K562 (cell line): ENCODE results near the gene STPG2. TPM values are rescaled to one million over a fixed set of nuclear protein-coding genes. Genes with fewer than 3 reads are reported as not detected.

Experiments
- ATAC-seq: fragments of 200-7000 bp; cut with Tn5 transposase; 3 replicates; pipeline ENCODE4 v1.9.1; 2020; ENCODE audit warnings: moderate library complexity
- BruUV-seq: library from RNA; stranded (reverse); fragments of 400-500 nt; replicated peaks from 2 replicates; lab custom pipeline; 2021; lab: Mats Ljungman, UMichigan
- CTCF ChIA-PET: fragments of 300-600 bp; formaldehyde crosslinking; extraction: SDS; loops from one replicate; lab custom pipeline; 2021; ENCODE audit warnings: low intra/inter-chr PET ratio; lab: Yijun Ruan, JAX
- POLR2A ChIA-PET: fragments of 300-600, 350-650 bp; sonication (Branson Sonifier 250); formaldehyde crosslinking; extraction: SDS; loops from one replicate; lab custom pipeline; 2021; ENCODE audit warnings: antibody characterized with exemption, inconsistent platforms; lab: Yijun Ruan, JAX
- DNase-seq, 4 experiments: peaks; one replicate each; pipeline versions ENCODE4 v3.0.0 to v3.0.0-alpha.2; 2011 to 2018; ENCODE audit warnings: low spot score in 3 of 4, mixed read lengths in 3 of 4; ENCODE audit errors: extremely low read depth in 1 of 4
- FAIRE-seq: peaks from 2 replicates; lab custom pipeline; 2011; peaks lifted over from hg19 to GRCh38; lab: Jason Lieb, UNC
- H2AFZ ChIP-seq: 2 replicates; pipeline ENCODE4 v1.6.0; 2011; ENCODE audit warnings: low read depth, low read length, control low read depth, inconsistent platforms
- H3K27ac ChIP-seq: fragments of 200-600 bp; 3 replicates; pipeline ENCODE4 v1.8.0; 2011; ENCODE audit warnings: low read depth, mild to moderate bottlenecking, control low read depth, inconsistent platforms, low read length, moderate library complexity, mixed read lengths; ENCODE audit errors: extremely low read depth
- H3K27me3 ChIP-seq, 2 experiments: fragments of 300-600 bp in 1 of 2; 2 replicates in 1 of 2; 3 replicates in 1 of 2; pipeline versions ENCODE4 v1.6.0 to v1.8.0; 2011; ENCODE audit warnings: inconsistent platforms in 2 of 2, low read length in 2 of 2, mild to moderate bottlenecking in 1 of 2, mixed read lengths in 1 of 2, moderate library complexity in 1 of 2; ENCODE audit not compliant: control insufficient read depth in 2 of 2, insufficient read depth in 2 of 2
- H3K36me3 ChIP-seq: fragments of 300-600 bp; 3 replicates; pipeline ENCODE4 v1.8.0; 2011; ENCODE audit warnings: mild to moderate bottlenecking, low read length, inconsistent platforms; ENCODE audit not compliant: control insufficient read depth, insufficient read depth
- H3K4me1 ChIP-seq, 2 experiments: fragments of 200-600 bp in 1 of 2; replicated peaks in 1 of 2; 2 replicates in 1 of 2; 3 replicates in 1 of 2; pipeline versions ENCODE4 v1.5.1 to v1.8.0; 2011; ENCODE audit warnings: inconsistent platforms in 2 of 2, low read length in 2 of 2, mild to moderate bottlenecking in 1 of 2, mixed read lengths in 1 of 2, moderate library complexity in 1 of 2; ENCODE audit not compliant: control insufficient read depth in 2 of 2, insufficient read depth in 2 of 2
- H3K4me2 ChIP-seq: 2 replicates; pipeline ENCODE4 v1.6.1; 2011; ENCODE audit warnings: low read length, control low read depth, inconsistent platforms, mixed read lengths; ENCODE audit not compliant: insufficient read depth
- H3K4me3 ChIP-seq: fragments of 200-600 bp; sonication (generic), shearing (Covaris generic); 2 replicates; pipeline ENCODE4 v1.5.1; 2016; ENCODE audit warnings: control low read depth, inconsistent platforms
- H3K79me2 ChIP-seq: fragments of 200-600 bp; 3 replicates; pipeline ENCODE4 v1.8.0; 2011; ENCODE audit warnings: low read length, inconsistent platforms; ENCODE audit not compliant: control insufficient read depth, insufficient read depth
- H3K9ac ChIP-seq, 2 experiments: 2 replicates each; pipeline versions ENCODE4 v1.6.0 to v1.6.1; 2011; ENCODE audit warnings: low read depth in 2 of 2, low read length in 2 of 2, control low read depth in 1 of 2, inconsistent platforms in 1 of 2, mild to moderate bottlenecking in 1 of 2, mixed read lengths in 1 of 2; ENCODE audit not compliant: insufficient read depth in 1 of 2
- H3K9me1 ChIP-seq: one replicate; pipeline ENCODE4 v1.6.0; 2011; ENCODE audit warnings: inconsistent platforms, mild to moderate bottlenecking, low read length, moderate library complexity; ENCODE audit not compliant: control insufficient read depth, insufficient read depth
- H3K9me3 ChIP-seq: replicated peaks from 2 replicates; pipeline ENCODE4 v1.5.1; 2011; ENCODE audit warnings: low read depth, low read length, inconsistent platforms; ENCODE audit not compliant: control insufficient read depth, insufficient read depth
- H4K20me1 ChIP-seq: replicated peaks from 2 replicates; pipeline ENCODE4 v1.6.1; 2011; ENCODE audit warnings: low read length, inconsistent platforms, mixed read lengths; ENCODE audit not compliant: control insufficient read depth, insufficient read depth
- BHLHE40 ChIP-seq: IDR thresholded peaks from 2 replicates; pipeline ENCODE4 v1.6.1; 2011; ENCODE audit warnings: low read length, improper control_type of control experiment
- DIDO1 ChIP-seq: fragments of 450-650 bp; IDR thresholded peaks from 2 replicates; pipeline ENCODE4 v1.6.1; 2016; ENCODE audit warnings: low read depth, missing biosample characterization, missing genetic modification characterization
- ETV5 ChIP-seq: sonication (generic); formaldehyde crosslinking; IDR thresholded peaks from 2 replicates; pipeline ENCODE4 v1.4.0; 2020; ENCODE audit warnings: low read depth, mild to moderate bottlenecking, missing genetic modification reagents
- FOS ChIP-seq: IDR thresholded peaks from 3 replicates; pipeline ENCODE4 v1.6.1; 2011; ENCODE audit not compliant: insufficient read length; ENCODE audit errors: extremely low read depth
- LCOR ChIP-seq: sonication (generic); formaldehyde crosslinking; IDR thresholded peaks from 2 replicates; pipeline ENCODE4 v1.8.0; 2022; ENCODE audit warnings: mild to moderate bottlenecking, missing genetic modification reagents
- MTA2 ChIP-seq: fragments of 450-650 bp; IDR thresholded peaks from 2 replicates; pipeline ENCODE4 v1.6.1; 2016; ENCODE audit warnings: low read depth
- MTA3 ChIP-seq: fragments of 450-650 bp; formaldehyde crosslinking; IDR thresholded peaks from 2 replicates; pipeline ENCODE4 v1.6.1; 2017; ENCODE audit warnings: mild to moderate bottlenecking, borderline replicate concordance
- PHF8 ChIP-seq: fragments of 200-600 bp; sonication (generic); IDR thresholded peaks from 2 replicates; pipeline ENCODE4 v1.6.1; 2012; ENCODE audit warnings: mixed run types, mild to moderate bottlenecking, inconsistent platforms, low read length, moderate library complexity, borderline replicate concordance
- RAD21 ChIP-seq, 2 experiments: fragments of 250-450 bp in 1 of 2; fragments of 450-650 bp in 1 of 2; sonication (Bioruptor Pico) in 1 of 2; formaldehyde crosslinking in 1 of 2; IDR thresholded peaks in 1 of 2; conservative IDR thresholded peaks in 1 of 2; 2 replicates each; pipeline versions ENCODE4 v1.4.0 to v1.8.0; 2020 to 2022; ENCODE audit warnings: mild to moderate bottlenecking in 2 of 2, moderate library complexity in 1 of 2
- RAD51 ChIP-seq: fragments of 450-650 bp; IDR thresholded peaks from 2 replicates; pipeline ENCODE4 v1.7.1; 2016; ENCODE audit warnings: low read depth, mild to moderate bottlenecking, borderline replicate concordance
- SPI1 ChIP-seq: IDR thresholded peaks from 2 replicates; pipeline ENCODE4 v1.6.1; 2011; ENCODE audit warnings: low read depth, low read length, control low read depth, borderline replicate concordance
- SRSF3 ChIP-seq: fragments of 200-400 bp; formaldehyde crosslinking; IDR thresholded peaks from 2 replicates; pipeline ENCODE4 v1.6.1; 2016; ENCODE audit warnings: mild to moderate bottlenecking, low read length, moderate library complexity; ENCODE audit not compliant: insufficient read depth
- ZNF696 ChIP-seq: fragments of 250-450 bp; sonication (Bioruptor Pico); conservative IDR thresholded peaks from 2 replicates; pipeline ENCODE4 v1.4.0; 2020; ENCODE audit warnings: mild to moderate bottlenecking, moderate library complexity
- WGBS: fragments of 100-300 bp; shearing (Covaris generic); methylation state at CpG from one replicate; pipeline ENCODE4 v1.1.6; 2016; ENCODE audit warnings: low coverage, mixed read lengths; ENCODE audit not compliant: insufficient coverage; ENCODE audit errors: missing lambda C conversion rate; 5-methylcytosine and 5-hydroxymethylcytosine counted together
- in situ Hi-C: fragments of 300-500 bp; cut with MboI; formaldehyde crosslinking; loops from 4 replicates; pipeline ENCODE4 v1.15.0; 2018; ENCODE audit warnings: inconsistent platforms, mixed read lengths
- intact Hi-C: fragments of 100-400 bp; cut with micrococcal nuclease; formaldehyde crosslinking; loops from 2 replicates; pipeline ENCODE4 v1.14.2; 2022
- polyA plus RNA-seq, 8 experiments: library from polyadenylated mRNA; depleted of rRNA in 4 of 8; stranded (reverse) in 5 of 8; unstranded in 3 of 8; fragments of >200 nt; fragmentation: Nextera tagmentation in 2 of 8; fragmentation: Illumina TruSeq in 1 of 8; extraction: Ambion mirVana in 2 of 8; extraction: Trizol in 1 of 8; gene quantifications; 2 replicates each; pipeline versions ENCODE4 v1.2.1 to v1.2.3, GENCODE V29; 2011 to 2014; ENCODE audit warnings: inconsistent platforms in 1 of 8, missing spikeins in 1 of 8
- total RNA-seq, 7 experiments: library from RNA; depleted of rRNA in 6 of 7; stranded (reverse); fragments of >200 nt in 6 of 7; fragmentation: Illumina TruSeq in 2 of 7; extraction: Trizol in 2 of 7; gene quantifications; 2 replicates each; pipeline versions ENCODE4 v1.2.1 to v1.2.3, GENCODE V29; 2011 to 2021; ENCODE audit warnings: low replicate concordance in 1 of 7
- TF ChIP-seq, protein P1 (sequence below): sonication (generic); formaldehyde crosslinking; IDR thresholded peaks from 2 replicates; pipeline ENCODE4 v1.9.0; 2022; ENCODE audit warnings: mild to moderate bottlenecking, missing genetic modification reagents
- TF ChIP-seq, protein P2 (sequence below): sonication (generic); formaldehyde crosslinking; IDR thresholded peaks from 2 replicates; pipeline ENCODE4 v1.8.0; 2022; ENCODE audit warnings: mild to moderate bottlenecking, low read depth, missing genetic modification reagents

STPG2 gene
- total and polyA plus RNA-seq, 9 of the 15 experiments (the other 6 are each of a cell fraction or from before 2014, with no cell fraction given) = not detected

DNA sequence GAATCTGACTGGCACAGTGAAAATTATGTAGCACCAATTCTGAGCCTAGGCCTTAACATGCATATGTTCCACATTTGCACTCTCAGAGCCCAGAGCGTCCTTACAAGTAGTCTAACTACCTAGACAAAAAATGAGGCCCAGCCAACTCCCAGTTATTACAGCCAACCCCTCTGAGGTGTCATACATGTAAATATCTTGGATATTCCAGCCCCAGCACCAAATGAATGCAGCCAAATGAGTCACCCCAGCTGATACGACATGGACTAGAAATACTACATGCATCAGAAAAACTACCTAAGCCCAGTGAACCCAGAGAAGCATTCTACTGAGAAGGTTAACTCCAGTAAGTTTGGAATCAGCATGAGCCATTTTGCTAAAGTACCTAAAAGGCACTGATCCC lies 145.1 kb downstream of the STPG2 start:
- H2AFZ ChIP-seq = no peak overlapping the region
- intact Hi-C loops (no loop called here), in situ Hi-C loops (no loop called here)
- ChIA-PET POLR2A (no interaction called here), CTCF (no interaction called here)
- H3K9me1 ChIP-seq = no peaks in the 10 kb centered on the region
- H3K4me3 ChIP-seq = no peak overlapping the region
- H3K4me2 ChIP-seq = no peak overlapping the region
- no peaks in the 10 kb centered on the region for H3K27me3 ChIP-seq
- no peaks in the 10 kb centered on the region for H4K20me1 ChIP-seq
- H3K27ac ChIP-seq = no peak overlapping the region
- BruUV-seq = no TSS peak
- no peaks in the 10 kb centered on the region for H3K36me3 ChIP-seq
- no peak overlapping the region for H3K9ac ChIP-seq
- no peak for DNase-seq
- WGBS = 0% methylated on average over 2 of the region's 2 CpGs
- no peak for FAIRE-seq
- TF ChIP-seq, protein P1, sequence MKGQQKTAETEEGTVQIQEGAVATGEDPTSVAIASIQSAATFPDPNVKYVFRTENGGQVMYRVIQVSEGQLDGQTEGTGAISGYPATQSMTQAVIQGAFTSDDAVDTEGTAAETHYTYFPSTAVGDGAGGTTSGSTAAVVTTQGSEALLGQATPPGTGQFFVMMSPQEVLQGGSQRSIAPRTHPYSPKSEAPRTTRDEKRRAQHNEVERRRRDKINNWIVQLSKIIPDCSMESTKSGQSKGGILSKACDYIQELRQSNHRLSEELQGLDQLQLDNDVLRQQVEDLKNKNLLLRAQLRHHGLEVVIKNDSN = no peak
- TF ChIP-seq MTA2 = no peak
- TF ChIP-seq ZNF696 (CRISPR knock-in tag) = no peak
- no peak for TF ChIP-seq ETV5 (CRISPR knock-in tag)
- no peaks in the 10 kb centered on the region for H3K4me1 ChIP-seq
- no peaks in the 10 kb centered on the region for H3K9me3 ChIP-seq
- no peaks in the 10 kb centered on the region for H3K79me2 ChIP-seq
- no peak for ATAC-seq

- H3K27ac ChIP-seq = no peak overlapping the region
- H3K4me2 ChIP-seq = no peak overlapping the region
- ChIA-PET POLR2A (no interaction called here), CTCF (no interaction called here)
- H3K9me3 ChIP-seq = no peaks in the 10 kb centered on the region
- ATAC-seq (no peak), DNase-seq (no peak), FAIRE-seq (no peak)
- intact Hi-C loops (no loop called here), in situ Hi-C loops (no loop called here)
- no peaks in the 10 kb centered on the region for H3K4me1 ChIP-seq
- no peaks in the 10 kb centered on the region for H4K20me1 ChIP-seq
- H3K9me1 ChIP-seq = no peaks in the 10 kb centered on the region
- H2AFZ ChIP-seq = no peak overlapping the region
- H3K36me3 ChIP-seq = no peaks in the 10 kb centered on the region
- 0% methylated on average over 6 of the region's 6 CpGs for WGBS
- BruUV-seq = no TSS peak
- H3K9ac ChIP-seq = no peak overlapping the region
- no peak overlapping the region for H3K4me3 ChIP-seq
- no peaks in the 10 kb centered on the region for H3K27me3 ChIP-seq
- H3K79me2 ChIP-seq = no peaks in the 10 kb centered on the region
- TF ChIP-seq RAD21 (CRISPR knock-in tag; conservative IDR thresholded peaks at IDR 0.05 in 1 of 2, IDR thresholded peaks at IDR 0.05 in 1 of 2) (no peak), SPI1 (no peak), RAD51 (no peak), FOS (no peak), BHLHE40 (no peak), LCOR (no peak), DIDO1 (tag) (no peak), PHF8 (no peak), MTA3 (no peak), SRSF3 (no peak)
- TF ChIP-seq, protein P2, sequence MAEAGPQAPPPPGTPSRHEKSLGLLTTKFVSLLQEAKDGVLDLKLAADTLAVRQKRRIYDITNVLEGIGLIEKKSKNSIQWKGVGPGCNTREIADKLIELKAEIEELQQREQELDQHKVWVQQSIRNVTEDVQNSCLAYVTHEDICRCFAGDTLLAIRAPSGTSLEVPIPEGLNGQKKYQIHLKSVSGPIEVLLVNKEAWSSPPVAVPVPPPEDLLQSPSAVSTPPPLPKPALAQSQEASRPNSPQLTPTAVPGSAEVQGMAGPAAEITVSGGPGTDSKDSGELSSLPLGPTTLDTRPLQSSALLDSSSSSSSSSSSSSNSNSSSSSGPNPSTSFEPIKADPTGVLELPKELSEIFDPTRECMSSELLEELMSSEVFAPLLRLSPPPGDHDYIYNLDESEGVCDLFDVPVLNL = no peak
Measured at GRCh38 chr4:97994765-97995465, 148.4 kb downstream of the STPG2 start.
